Measurements from ENCODE around the gene SNX5.

GRCh38 chr20:17940224-17940971, 28.2 kb downstream of the SNX5 start:
- TF ChIP-seq CTCF (IDR thresholded peaks at IDR 0.05) (no peak), POLR2A (IDR thresholded peaks at IDR 0.05) (no peak)

Measured in Peyer's patch (tissue), 4 donors.